Left lung (tissue), 10 donors: ENCODE data around the gene KLLN. TPM values are rescaled to one million over a fixed set of nuclear protein-coding genes. Genes with fewer than 3 reads are reported as not detected.
"Not testable (repeated sequence)": the region's sequence is repeated elsewhere in the genome, so short reads cannot be mapped to it uniquely, and the experiment has no call there.

Experiments used
- ATAC-seq: fragments of 200-7000 bp; cut with Tn5 transposase; one replicate; pipeline ENCODE4 v1.9.1; 2020; ENCODE audit warnings: moderate library complexity
- DNase-seq, 4 donors: peaks; one replicate each; pipeline ENCODE4 v3.0.0-alpha.2; 2013 to 2020
- H3K27ac ChIP-seq, 2 donors: fragments of 200-600 bp; sonication (generic) in 1 of 2; one replicate each; pipeline versions ENCODE4 v1.5.0 to v1.8.0; 2020 to 2021
- H3K27me3 ChIP-seq, 2 donors: fragments of 200-600 bp; sonication (generic) in 1 of 2; one replicate each; pipeline versions ENCODE4 v1.5.0 to v1.8.0; 2020 to 2021
- H3K36me3 ChIP-seq, 2 donors: fragments of 200-600 bp; sonication (generic) in 1 of 2; one replicate each; pipeline versions ENCODE4 v1.5.0 to v1.8.0; 2020 to 2021
- H3K4me1 ChIP-seq, 2 donors: fragments of 200-600 bp; one replicate each; pipeline ENCODE4 v1.8.0; 2021
- H3K4me3 ChIP-seq, 2 donors: fragments of 200-600 bp; sonication (generic) in 1 of 2; one replicate each; pipeline versions ENCODE4 v1.5.0 to v1.8.0; 2020 to 2021; ENCODE audit warnings: mild to moderate bottlenecking in 1 of 2
- H3K9me3 ChIP-seq, 2 donors: fragments of 200-600 bp; sonication (generic) in 1 of 2; one replicate each; pipeline versions ENCODE4 v1.5.0 to v1.8.0; 2020 to 2021
- CTCF ChIP-seq, 2 donors: fragments of 200-600 bp; sonication (generic) in 1 of 2; IDR thresholded peaks; one replicate each; pipeline versions ENCODE4 v1.5.0 to v1.8.0; 2021; ENCODE audit warnings: antibody characterized with exemption in 2 of 2
- intact Hi-C, 2 donors: fragments of 100-400 bp; cut with DNase I; formaldehyde crosslinking; loops; one replicate each; pipeline versions ENCODE4 v1.11.2 to v1.14.2; 2022
- polyA plus RNA-seq, 6 donors: library from polyadenylated mRNA; unstranded; fragments of 120-200 nt; gene quantifications; one replicate each; pipeline ENCODE4 v1.2.1, GENCODE V29; 2013; ENCODE audit not compliant: insufficient read length in 6 of 6
- total RNA-seq, 2 donors: library from RNA; stranded (reverse); fragmentation: NEBNext Ultra II Directional; extraction: Animal tissue kit (Norgen Biotek cat#: 25700); gene quantifications; one replicate each; pipeline ENCODE4 v1.2.1, GENCODE V29; 2021
- donor health status: DM: no; HTN: yes; CAD: no.
- donor health status: DM: no; HTN: no; CAD: no.

Gene KLLN
- total and polyA plus RNA-seq, 8 donors: 0.58 to 1.5 (median 1.2) TPM

GRCh38 chr10:87887548-87888289, 24.4 kb upstream of the KLLN start:
- intact Hi-C loops: no loop called here
- H3K9me3 ChIP-seq: peaks cover 0 to 4% of the 10 kb centered on the region in 2 donors
- ATAC-seq (no peak), DNase-seq (no peak)
- no peaks in the 10 kb centered on the region for H3K27me3 ChIP-seq
- peaks cover 0 to 29% of the 10 kb centered on the region in 2 donors for H3K36me3 ChIP-seq
- H3K4me3 ChIP-seq: no peak overlapping the region
- peaks cover 0 to 14% of the 10 kb centered on the region in 2 donors for H3K4me1 ChIP-seq
- no peak overlapping the region for H3K27ac ChIP-seq
- no peak for TF ChIP-seq CTCF (IDR thresholded peaks at IDR 0.05)

GRCh38 chr10:87887146-87887545, 23.8 kb upstream of the KLLN start:
- Histone ChIP-seq H3K36me3 (peaks cover 0 to 29% of the 10 kb centered on the region in 2 donors), H3K27me3 (no peaks in the 10 kb centered on the region), H3K4me3 (no peak overlapping the region), H3K27ac (no peak overlapping the region), H3K9me3 (peaks cover 0 to 4% of the 10 kb centered on the region in 2 donors), H3K4me1 (peaks cover 0 to 12% of the 10 kb centered on the region in 2 donors)
- ATAC-seq: no peak
- TF ChIP-seq CTCF (IDR thresholded peaks at IDR 0.05): no peak
- DNase-seq: no peak
- intact Hi-C loops: no loop called here

GRCh38 chr10:87886635-87887034, 23.3 kb upstream of the KLLN start:
- no peak for TF ChIP-seq CTCF (IDR thresholded peaks at IDR 0.05)
- no peak overlapping the region for H3K4me3 ChIP-seq
- peaks cover 0 to 29% of the 10 kb centered on the region in 2 donors for H3K36me3 ChIP-seq
- ATAC-seq (no peak), DNase-seq (no peak)
- H3K27ac ChIP-seq: no peak overlapping the region
- peaks cover 0 to 4% of the 10 kb centered on the region in 2 donors for H3K9me3 ChIP-seq
- H3K27me3 ChIP-seq: no peaks in the 10 kb centered on the region
- intact Hi-C loops: no loop called here
- H3K4me1 ChIP-seq: peaks cover 0 to 7% of the 10 kb centered on the region in 2 donors

GRCh38 chr10:87882555-87883294, 19.4 kb upstream of the KLLN start:
- intact Hi-C loops: no loop called here
- H3K27me3 ChIP-seq: no peaks in the 10 kb centered on the region
- no peak overlapping the region for H3K4me3 ChIP-seq
- no peak overlapping the region for H3K27ac ChIP-seq
- DNase-seq: no peak
- TF ChIP-seq CTCF (IDR thresholded peaks at IDR 0.05): no peak
- peaks cover 0 to 4% of the 10 kb centered on the region in 2 donors for H3K9me3 ChIP-seq
- ATAC-seq: no peak
- H3K36me3 ChIP-seq: peaks cover 0 to 42% of the 10 kb centered on the region in 2 donors
- peaks cover 0 to 16% of the 10 kb centered on the region in 2 donors for H3K4me1 ChIP-seq

GRCh38 chr10:87881373-87882059, 18.2 kb upstream of the KLLN start:
- intact Hi-C loops, H3K4me3 ChIP-seq, H3K27ac ChIP-seq, H3K9me3 ChIP-seq, DNase-seq, H3K27me3 ChIP-seq, ATAC-seq: not testable (repeated sequence)
- peaks cover 0 to 30% of the 10 kb centered on the region in 2 donors for H3K36me3 ChIP-seq
- H3K4me1 ChIP-seq: peaks cover 0 to 22% of the 10 kb centered on the region in 2 donors
